Transverse colon (tissue), 4 donors: ENCODE measurements around the gene NUDT9. TPM values are rescaled to one million over a fixed set of nuclear protein-coding genes. Genes with fewer than 3 reads are reported as not detected.
A peak's percentile ranks its signal among the peaks of the same experiment; 100 is the strongest.
"Not testable (repeated sequence)": the region's sequence is repeated elsewhere in the genome, so short reads cannot be mapped to it uniquely, and the experiment has no call there.

Experiments used
- DNase-seq: peaks from one replicate; pipeline ENCODE4 v3.0.0-alpha.2; 2019
- H3K27ac ChIP-seq, 4 donors: fragments of 200-600 bp; sonication (generic); 2 replicates each; pipeline ENCODE4 v1.5.1; 2016 to 2018; ENCODE audit warnings: inconsistent platforms in 4 of 4
- H3K27me3 ChIP-seq: fragments of 200-600 bp; sonication (generic); 2 replicates; pipeline ENCODE4 v1.5.1; 2017; ENCODE audit warnings: inconsistent platforms
- H3K36me3 ChIP-seq, 4 donors: fragments of 200-600 bp; sonication (generic); 2 replicates each; pipeline ENCODE4 v1.5.1; 2017 to 2019; ENCODE audit warnings: inconsistent platforms in 4 of 4
- H3K4me1 ChIP-seq, 4 donors: fragments of 200-600 bp; sonication (generic); 2 replicates each; pipeline ENCODE4 v1.5.1; 2017 to 2020; ENCODE audit warnings: inconsistent platforms in 4 of 4
- H3K4me3 ChIP-seq, 4 donors: fragments of 200-600 bp; sonication (generic); 1 replicate in 1 of 4; 2 replicates in 3 of 4; pipeline versions ENCODE4 v1.5.1 to v1.6.1; 2017 to 2019; ENCODE audit warnings: inconsistent platforms in 4 of 4
- H3K9me3 ChIP-seq, 2 donors: fragments of 200-600 bp; sonication (generic); 2 replicates each; pipeline ENCODE4 v1.5.1; 2017 to 2019; ENCODE audit warnings: inconsistent platforms in 2 of 2
- CTCF ChIP-seq, 5 experiments: fragments of 200-600 bp in 3 of 5; fragments of 450-650 bp in 2 of 5; sonication (generic) in 3 of 5; IDR thresholded peaks; 1 replicate in 2 of 5; 2 replicates in 3 of 5; pipeline ENCODE4 v1.5.1; 2016 to 2017; ENCODE audit warnings: antibody characterized with exemption in 5 of 5, inconsistent platforms in 3 of 5, mild to moderate bottlenecking in 2 of 5, moderate library complexity in 1 of 5
- EP300 ChIP-seq: sonication (generic); formaldehyde crosslinking; IDR thresholded peaks from one replicate; pipeline ENCODE4 v1.6.1; 2017; ENCODE audit warnings: antibody characterized with exemption, low read depth
- POLR2A ChIP-seq: fragments of 450-650 bp; IDR thresholded peaks from one replicate; pipeline ENCODE4 v1.6.1; 2016; ENCODE audit warnings: antibody characterized with exemption, mild to moderate bottlenecking, moderate library complexity
- POLR2AphosphoS5 ChIP-seq, 3 donors: sonication (generic); formaldehyde crosslinking; IDR thresholded peaks; one replicate each; pipeline ENCODE4 v1.6.1; 2016; ENCODE audit warnings: antibody characterized with exemption in 3 of 3
- WGBS, 2 donors: methylation state at CpG; one replicate each; pipeline ENCODE4 v1.1.5; 2018; ENCODE audit warnings: low coverage in 1 of 2; 5-methylcytosine and 5-hydroxymethylcytosine counted together
- in situ Hi-C, 4 donors: fragments of 200-750 bp; cut with MboI; loops; one replicate each; pipeline versions ENCODE4 v1.15.0 to v1.15.1; 2017; ENCODE audit warnings: low sequenced_read_pairs in 3 of 4, low pct_ligation_motif_present in 1 of 4, low pct_unique_long_range_greater_than_20kb in 1 of 4
- intact Hi-C: fragments of 100-400 bp; cut with DNase I; formaldehyde crosslinking; loops from one replicate; pipeline ENCODE4 v1.15.1; 2023; ENCODE audit warnings: low total_unique reads
- total RNA-seq, 4 donors: library from RNA; depleted of rRNA; stranded (reverse); fragments of >200 nt; gene quantifications; one replicate each; pipeline ENCODE4 v1.1.0, GENCODE V29; 2016

NUDT9 gene
- total RNA-seq, 4 donors from 2014 or later, result 7.6 to 25.7 (median 20.1) TPM

GRCh38 chr4:87391576-87392054, 30.8 kb upstream of the NUDT9 start:
- Histone ChIP-seq H3K4me1 (peaks cover 0 to 36% (median 21%) of the 10 kb centered on the region in 4 donors), H3K27ac (peak overlapping the region; percentile 90 to 97 (median 94)), H3K27me3 (no peaks in the 10 kb centered on the region), H3K36me3 (no peaks in the 10 kb centered on the region), H3K9me3 (no peaks in the 10 kb centered on the region), H3K4me3 (peak overlapping the region; percentile 51 to 82 (median 60))
- TF ChIP-seq EP300, result no peak
- peak in 1 of 5 experiments; percentile 6 for TF ChIP-seq CTCF (IDR thresholded peaks at IDR 0.05)
- in situ Hi-C loops, result no loop called here
- intact Hi-C loops, result no loop called here
- DNase-seq, result no peak
- WGBS, 2 donors, result 9 to 11% methylated on average over 9 to 16 of the region's 16 CpGs

GRCh38 chr4:87392183-87392582, 30.2 kb upstream of the NUDT9 start:
- Histone ChIP-seq H3K4me1 (peaks cover 0 to 30% (median 19%) of the 10 kb centered on the region in 4 donors), H3K4me3 (peak overlapping the region in 1 of 4 donors; percentile 82), H3K36me3 (no peaks in the 10 kb centered on the region), H3K27ac (peak overlapping the region; percentile 90 to 97 (median 94)), H3K9me3 (no peaks in the 10 kb centered on the region), H3K27me3 (no peaks in the 10 kb centered on the region)
- in situ Hi-C loops, result no loop called here
- intact Hi-C loops, result no loop called here
- no peak for DNase-seq
- WGBS, 2 donors, result 87 to 91% methylated on average over 3 of the region's 3 CpGs
- TF ChIP-seq EP300 (no peak), CTCF (IDR thresholded peaks at IDR 0.05) (no peak), POLR2A (no peak), POLR2AphosphoS5 (IDR thresholded peaks at IDR 0.05) (no peak)

GRCh38 chr4:87395073-87395472, 27.3 kb upstream of the NUDT9 start:
- in situ Hi-C loops, H3K4me1 ChIP-seq, H3K4me3 ChIP-seq, intact Hi-C loops, H3K36me3 ChIP-seq, H3K27me3 ChIP-seq, DNase-seq, H3K9me3 ChIP-seq, H3K27ac ChIP-seq: not testable (repeated sequence)
- 86 to 96% methylated on average over 3 to 23 of the region's 23 CpGs for WGBS, 2 donors

GRCh38 chr4:87395851-87396250, 26.5 kb upstream of the NUDT9 start:
- H3K36me3 ChIP-seq, H3K4me3 ChIP-seq, in situ Hi-C loops, intact Hi-C loops, H3K4me1 ChIP-seq, H3K27me3 ChIP-seq, DNase-seq, H3K9me3 ChIP-seq, H3K27ac ChIP-seq: not testable (repeated sequence)
- WGBS, 2 donors, result 95% methylated on average over 14 of the region's 20 CpGs; no CpG with 5 or more reads in 1 of the 2 donors

GRCh38 chr4:87399148-87399547, 23.2 kb upstream of the NUDT9 start:
- 86% methylated on average over 3 of the region's 3 CpGs; no CpG with 5 or more reads in 1 of the 2 donors for WGBS, 2 donors
- no peak for TF ChIP-seq CTCF (IDR thresholded peaks at IDR 0.05)
- no peak for TF ChIP-seq POLR2A
- no peak for TF ChIP-seq EP300
- no peak for TF ChIP-seq POLR2AphosphoS5 (IDR thresholded peaks at IDR 0.05)

More at GRCh38 chr4:87399148-87399547, 23.2 kb upstream of the NUDT9 start:
- DNase-seq, result peak; percentile 41
- Histone ChIP-seq H3K9me3 (no peaks in the 10 kb centered on the region), H3K27me3 (no peaks in the 10 kb centered on the region), H3K27ac (no peak overlapping the region), H3K4me1 (no peaks in the 10 kb centered on the region), H3K4me3 (no peak overlapping the region), H3K36me3 (no peaks in the 10 kb centered on the region)
- intact Hi-C loops (no loop called here), in situ Hi-C loops (no loop called here)
